ENCODE measurements around the gene STX3.

The STX3 gene

DNA sequence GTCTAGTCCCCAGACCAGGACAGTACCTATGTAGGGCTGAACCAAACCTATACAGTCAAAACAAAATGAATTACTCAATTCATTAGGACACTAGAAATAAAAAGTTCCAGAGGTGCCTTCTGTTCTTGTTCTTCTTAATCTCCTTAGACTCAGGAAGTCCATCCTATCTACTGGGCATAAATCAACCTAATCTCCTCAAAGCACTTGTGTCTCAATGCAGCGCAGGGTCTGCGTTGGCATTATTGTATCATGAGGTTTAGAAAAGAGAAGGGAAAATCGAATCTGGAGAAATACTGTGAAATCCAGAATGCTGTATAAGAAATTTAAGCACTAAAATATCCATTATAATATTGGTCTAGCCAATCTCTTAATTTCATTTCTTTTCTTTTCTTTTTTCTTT, 39.1 kb upstream of the STX3 start:
- TF ChIP-seq, protein P1, sequence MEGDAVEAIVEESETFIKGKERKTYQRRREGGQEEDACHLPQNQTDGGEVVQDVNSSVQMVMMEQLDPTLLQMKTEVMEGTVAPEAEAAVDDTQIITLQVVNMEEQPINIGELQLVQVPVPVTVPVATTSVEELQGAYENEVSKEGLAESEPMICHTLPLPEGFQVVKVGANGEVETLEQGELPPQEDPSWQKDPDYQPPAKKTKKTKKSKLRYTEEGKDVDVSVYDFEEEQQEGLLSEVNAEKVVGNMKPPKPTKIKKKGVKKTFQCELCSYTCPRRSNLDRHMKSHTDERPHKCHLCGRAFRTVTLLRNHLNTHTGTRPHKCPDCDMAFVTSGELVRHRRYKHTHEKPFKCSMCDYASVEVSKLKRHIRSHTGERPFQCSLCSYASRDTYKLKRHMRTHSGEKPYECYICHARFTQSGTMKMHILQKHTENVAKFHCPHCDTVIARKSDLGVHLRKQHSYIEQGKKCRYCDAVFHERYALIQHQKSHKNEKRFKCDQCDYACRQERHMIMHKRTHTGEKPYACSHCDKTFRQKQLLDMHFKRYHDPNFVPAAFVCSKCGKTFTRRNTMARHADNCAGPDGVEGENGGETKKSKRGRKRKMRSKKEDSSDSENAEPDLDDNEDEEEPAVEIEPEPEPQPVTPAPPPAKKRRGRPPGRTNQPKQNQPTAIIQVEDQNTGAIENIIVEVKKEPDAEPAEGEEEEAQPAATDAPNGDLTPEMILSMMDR (IDR thresholded peaks at IDR 0.05; ENCODE audit: insufficient read depth, low read depth, low read length, missing control alignments), result no peak
- no peak overlapping the region for H3K4me3 ChIP-seq (ENCODE audit: low read depth, low read length)
- no peak for DNase-seq (ENCODE audit: low read depth)

DNA sequence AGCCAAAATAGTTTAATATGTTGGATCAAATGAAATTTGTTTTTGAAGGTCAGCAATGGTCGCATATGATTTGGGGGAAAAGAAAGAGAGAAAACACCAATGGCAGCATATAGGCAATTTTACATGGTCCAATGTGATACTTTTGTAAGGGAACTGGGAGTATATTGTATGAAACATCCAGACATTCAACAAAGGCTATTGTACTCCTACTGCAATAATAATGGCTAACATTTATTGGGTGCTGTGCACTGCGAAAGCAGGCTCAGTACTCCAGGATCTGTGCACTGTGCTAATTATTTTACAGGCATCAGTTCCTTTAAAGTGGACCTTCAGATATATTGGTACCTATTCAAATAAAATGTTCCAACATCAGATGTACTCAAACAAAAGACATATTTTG, 35.6 kb upstream of the STX3 start:
- H3K4me3 ChIP-seq (ENCODE audit: low read depth, low read length), result no peak overlapping the region
- DNase-seq (ENCODE audit: low read depth), result no peak
- TF ChIP-seq, protein P1 (IDR thresholded peaks at IDR 0.05; ENCODE audit: insufficient read depth, low read depth, low read length, missing control alignments), result no peak

DNA sequence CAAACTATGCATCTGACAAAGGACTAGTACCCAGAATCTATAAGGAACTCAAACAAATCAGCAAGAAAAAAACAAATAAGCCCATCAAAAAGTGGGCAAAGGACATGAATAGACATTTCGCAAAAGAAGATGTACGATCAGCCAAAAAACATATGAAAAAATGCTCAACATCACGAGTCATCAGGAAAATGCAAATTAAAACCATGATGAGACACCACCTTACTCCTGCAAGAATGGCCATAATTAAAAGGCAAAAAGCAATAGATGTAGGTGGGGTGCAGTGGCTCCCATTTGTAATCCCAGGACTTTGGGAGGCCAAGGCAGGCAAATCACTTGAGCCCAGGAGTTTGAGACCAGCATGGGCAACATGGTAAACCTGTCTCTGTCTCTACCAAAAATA, 31.1 kb upstream of the STX3 start:
- TF ChIP-seq, protein P1 (IDR thresholded peaks at IDR 0.05; ENCODE audit: insufficient read depth, low read depth, low read length, missing control alignments), result no peak
- DNase-seq (ENCODE audit: low read depth), result no peak
- H3K4me3 ChIP-seq (ENCODE audit: low read depth, low read length), result no peak overlapping the region

DNA sequence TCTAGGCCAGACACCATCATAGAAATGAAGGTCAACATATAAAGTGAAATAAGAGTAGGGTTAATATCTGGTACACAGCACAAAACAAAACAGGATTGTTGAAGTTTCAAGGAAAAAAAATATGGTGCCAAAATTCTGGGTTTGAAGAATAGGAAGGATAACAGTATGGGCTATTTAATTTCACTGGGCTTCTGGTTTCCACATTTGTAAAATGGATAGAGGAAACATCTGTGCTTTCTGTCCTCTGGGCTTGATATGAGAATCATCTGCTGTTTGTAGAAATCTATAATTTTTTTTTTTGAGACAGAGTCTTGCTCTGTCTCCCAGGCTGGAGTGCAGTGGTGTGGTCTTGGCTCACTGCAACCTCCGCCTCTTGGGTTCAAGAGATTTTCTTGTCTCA, 27.8 kb upstream of the STX3 start:
- H3K4me3 ChIP-seq (ENCODE audit: low read depth, low read length), result no peak overlapping the region
- TF ChIP-seq, protein P1 (IDR thresholded peaks at IDR 0.05; ENCODE audit: insufficient read depth, low read depth, low read length, missing control alignments), result no peak
- no peak for DNase-seq (ENCODE audit: low read depth)

DNA sequence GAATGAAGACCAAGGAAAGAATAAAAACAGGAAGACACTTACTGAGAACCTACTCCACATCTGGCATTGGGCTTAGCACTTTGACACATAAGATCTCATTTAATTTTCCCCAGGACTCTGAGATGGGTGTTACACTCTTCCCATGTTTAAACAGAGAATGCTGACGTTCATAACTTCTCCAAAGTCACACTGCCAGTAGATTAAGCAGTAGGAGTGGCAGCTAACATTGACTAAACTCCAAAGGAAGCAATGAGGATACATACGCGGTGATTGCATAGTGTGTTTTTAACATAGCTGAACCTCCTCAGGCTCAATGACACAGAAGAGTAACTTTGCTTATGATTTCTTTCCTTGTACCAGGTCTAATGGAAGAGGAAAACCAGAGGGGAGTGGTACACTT, 27.0 kb upstream of the STX3 start:
- no peak for DNase-seq (ENCODE audit: low read depth)
- TF ChIP-seq, protein P1 (IDR thresholded peaks at IDR 0.05; ENCODE audit: insufficient read depth, low read depth, low read length, missing control alignments), result no peak
- no peak overlapping the region for H3K4me3 ChIP-seq (ENCODE audit: low read depth, low read length)

DNA sequence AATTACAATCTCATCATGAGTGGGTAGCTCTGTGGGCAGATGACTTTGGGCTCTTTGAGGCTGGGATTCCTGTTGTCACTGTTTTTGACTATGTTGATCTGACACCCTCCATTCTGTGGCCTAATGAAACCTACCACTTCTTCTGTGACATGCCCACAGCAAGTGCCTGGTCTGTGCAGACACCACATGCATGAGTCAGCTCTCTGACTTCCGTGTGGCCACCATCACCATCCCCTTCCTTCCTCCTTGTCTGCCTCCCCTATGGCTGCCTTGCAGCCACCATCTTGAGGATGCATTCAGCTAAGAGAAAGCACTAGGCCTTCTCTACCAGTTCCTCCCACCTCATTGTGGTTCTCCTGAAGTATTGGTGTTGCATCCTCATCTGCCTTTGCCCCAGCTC, 26.3 kb upstream of the STX3 start:
- no peak overlapping the region for H3K4me3 ChIP-seq (ENCODE audit: low read depth, low read length)
- no peak for DNase-seq (ENCODE audit: low read depth)
- TF ChIP-seq, protein P1 (IDR thresholded peaks at IDR 0.05; ENCODE audit: insufficient read depth, low read depth, low read length, missing control alignments), result no peak

DNA sequence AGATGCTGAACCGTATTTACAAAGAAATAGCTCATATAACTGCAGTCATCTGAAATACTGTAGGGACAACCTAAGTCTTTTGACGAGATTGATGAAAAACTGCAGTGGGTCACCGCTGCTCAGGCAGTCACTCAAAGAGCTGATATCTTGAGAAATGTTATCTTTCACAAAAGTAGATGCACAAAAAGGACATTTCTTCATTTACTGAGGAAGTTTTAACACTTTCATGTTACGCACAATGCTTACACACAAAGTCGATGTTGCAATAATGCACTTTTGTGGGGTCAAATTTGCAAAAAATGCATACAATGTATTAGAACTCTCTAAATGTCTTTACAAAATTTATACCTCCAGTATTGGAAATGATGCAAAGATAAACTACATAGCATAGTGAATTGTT, 25.3 kb upstream of the STX3 start:
- DNase-seq (ENCODE audit: low read depth), result no peak
- no peak overlapping the region for H3K4me3 ChIP-seq (ENCODE audit: low read depth, low read length)
- TF ChIP-seq, protein P1 (IDR thresholded peaks at IDR 0.05; ENCODE audit: insufficient read depth, low read depth, low read length, missing control alignments), result no peak

All from GM12865 (cell line).